Measurements from ENCODE around the gene SNU13. TPM values are rescaled to one million over a fixed set of nuclear protein-coding genes. Genes with fewer than 3 reads are reported as not detected.

The SNU13 gene
- total RNA-seq, 1 experiment from 2014 or later = 283 TPM

DNA sequence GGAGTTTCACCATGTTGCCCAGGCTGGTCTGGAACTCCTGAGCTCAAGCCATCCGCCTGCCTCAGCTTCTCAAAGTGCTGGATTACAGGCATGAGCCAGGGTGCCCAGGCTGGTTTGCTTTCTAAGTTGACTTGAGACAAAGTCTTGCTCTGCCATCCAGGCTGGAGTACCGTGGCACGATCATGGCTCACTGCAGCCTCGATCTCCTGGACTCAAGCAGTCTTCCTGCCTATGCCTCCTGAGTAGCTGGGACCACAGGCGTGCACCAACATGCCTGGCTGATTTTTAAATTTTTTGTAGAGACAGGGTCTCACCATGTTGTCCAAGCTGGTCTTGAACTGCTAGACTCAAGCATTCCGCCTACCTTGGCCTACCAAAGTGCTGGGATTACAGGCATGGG, 31.0 kb downstream of the SNU13 start (continued):
- TF ChIP-seq, protein P1, sequence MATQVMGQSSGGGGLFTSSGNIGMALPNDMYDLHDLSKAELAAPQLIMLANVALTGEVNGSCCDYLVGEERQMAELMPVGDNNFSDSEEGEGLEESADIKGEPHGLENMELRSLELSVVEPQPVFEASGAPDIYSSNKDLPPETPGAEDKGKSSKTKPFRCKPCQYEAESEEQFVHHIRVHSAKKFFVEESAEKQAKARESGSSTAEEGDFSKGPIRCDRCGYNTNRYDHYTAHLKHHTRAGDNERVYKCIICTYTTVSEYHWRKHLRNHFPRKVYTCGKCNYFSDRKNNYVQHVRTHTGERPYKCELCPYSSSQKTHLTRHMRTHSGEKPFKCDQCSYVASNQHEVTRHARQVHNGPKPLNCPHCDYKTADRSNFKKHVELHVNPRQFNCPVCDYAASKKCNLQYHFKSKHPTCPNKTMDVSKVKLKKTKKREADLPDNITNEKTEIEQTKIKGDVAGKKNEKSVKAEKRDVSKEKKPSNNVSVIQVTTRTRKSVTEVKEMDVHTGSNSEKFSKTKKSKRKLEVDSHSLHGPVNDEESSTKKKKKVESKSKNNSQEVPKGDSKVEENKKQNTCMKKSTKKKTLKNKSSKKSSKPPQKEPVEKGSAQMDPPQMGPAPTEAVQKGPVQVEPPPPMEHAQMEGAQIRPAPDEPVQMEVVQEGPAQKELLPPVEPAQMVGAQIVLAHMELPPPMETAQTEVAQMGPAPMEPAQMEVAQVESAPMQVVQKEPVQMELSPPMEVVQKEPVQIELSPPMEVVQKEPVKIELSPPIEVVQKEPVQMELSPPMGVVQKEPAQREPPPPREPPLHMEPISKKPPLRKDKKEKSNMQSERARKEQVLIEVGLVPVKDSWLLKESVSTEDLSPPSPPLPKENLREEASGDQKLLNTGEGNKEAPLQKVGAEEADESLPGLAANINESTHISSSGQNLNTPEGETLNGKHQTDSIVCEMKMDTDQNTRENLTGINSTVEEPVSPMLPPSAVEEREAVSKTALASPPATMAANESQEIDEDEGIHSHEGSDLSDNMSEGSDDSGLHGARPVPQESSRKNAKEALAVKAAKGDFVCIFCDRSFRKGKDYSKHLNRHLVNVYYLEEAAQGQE (IDR thresholded peaks at IDR 0.05; ENCODE audit: low read depth) = no peak
- TF ChIP-seq CEBPB (IDR thresholded peaks at IDR 0.05; ENCODE audit: low read depth) (no peak), YY1 (IDR thresholded peaks at IDR 0.05; ENCODE audit: extremely low read depth, insufficient replicate concordance, low read depth, low read length) (no peak), EZH2phosphoT487 (IDR thresholded peaks at IDR 0.05; ENCODE audit: borderline replicate concordance) (no peak), SIN3A (IDR thresholded peaks at IDR 0.05; ENCODE audit: low read depth) (no peak), TCF7L2 (IDR thresholded peaks at IDR 0.05; ENCODE audit: borderline replicate concordance, extremely low read depth, insufficient read depth, insufficient read length) (no peak), POLR2AphosphoS5 (IDR thresholded peaks at IDR 0.05; ENCODE audit: low read depth, low read length) (no peak)
- TF ChIP-seq, protein P2, sequence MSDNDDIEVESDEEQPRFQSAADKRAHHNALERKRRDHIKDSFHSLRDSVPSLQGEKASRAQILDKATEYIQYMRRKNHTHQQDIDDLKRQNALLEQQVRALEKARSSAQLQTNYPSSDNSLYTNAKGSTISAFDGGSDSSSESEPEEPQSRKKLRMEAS (IDR thresholded peaks at IDR 0.05) = no peak
- TF ChIP-seq, protein P3, sequence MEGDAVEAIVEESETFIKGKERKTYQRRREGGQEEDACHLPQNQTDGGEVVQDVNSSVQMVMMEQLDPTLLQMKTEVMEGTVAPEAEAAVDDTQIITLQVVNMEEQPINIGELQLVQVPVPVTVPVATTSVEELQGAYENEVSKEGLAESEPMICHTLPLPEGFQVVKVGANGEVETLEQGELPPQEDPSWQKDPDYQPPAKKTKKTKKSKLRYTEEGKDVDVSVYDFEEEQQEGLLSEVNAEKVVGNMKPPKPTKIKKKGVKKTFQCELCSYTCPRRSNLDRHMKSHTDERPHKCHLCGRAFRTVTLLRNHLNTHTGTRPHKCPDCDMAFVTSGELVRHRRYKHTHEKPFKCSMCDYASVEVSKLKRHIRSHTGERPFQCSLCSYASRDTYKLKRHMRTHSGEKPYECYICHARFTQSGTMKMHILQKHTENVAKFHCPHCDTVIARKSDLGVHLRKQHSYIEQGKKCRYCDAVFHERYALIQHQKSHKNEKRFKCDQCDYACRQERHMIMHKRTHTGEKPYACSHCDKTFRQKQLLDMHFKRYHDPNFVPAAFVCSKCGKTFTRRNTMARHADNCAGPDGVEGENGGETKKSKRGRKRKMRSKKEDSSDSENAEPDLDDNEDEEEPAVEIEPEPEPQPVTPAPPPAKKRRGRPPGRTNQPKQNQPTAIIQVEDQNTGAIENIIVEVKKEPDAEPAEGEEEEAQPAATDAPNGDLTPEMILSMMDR (IDR thresholded peaks at IDR 0.05 in 2 of 3, conservative IDR thresholded peaks at IDR 0.05 in 1 of 3; ENCODE audit: borderline replicate concordance in 1 of 3, insufficient read depth in 1 of 3, low read depth in 2 of 3, low read length in 2 of 3) = no peak
